Neural cell (in vitro differentiated cells): ENCODE data around the gene PHOX2A.

Experiments used
- EZH2 ChIP-seq: fragments of 200-600, 300-800 bp; shearing (Covaris generic), sonication (generic); IDR thresholded peaks from 2 replicates; pipeline ENCODE4 v1.6.1; 2014; ENCODE audit warnings: antibody characterized with exemption, low read length, borderline replicate concordance, mild to moderate bottlenecking; ENCODE audit not compliant: insufficient read depth, poor library complexity, severe bottlenecking
- POLR2AphosphoS5 ChIP-seq: IDR thresholded peaks from 2 replicates; pipeline ENCODE4 v1.6.1; 2012
- RAD21 ChIP-seq: fragments of 450-650 bp; conservative IDR thresholded peaks from 2 replicates; pipeline ENCODE4 v1.6.1; 2014; ENCODE audit warnings: antibody characterized with exemption, mild to moderate bottlenecking, moderate library complexity
- TF ChIP-seq, protein P1 (sequence below): fragments of 450-650 bp; IDR thresholded peaks from 2 replicates; pipeline ENCODE4 v1.5.1; 2014; ENCODE audit warnings: antibody characterized with exemption, mild to moderate bottlenecking, moderate library complexity; ENCODE audit not compliant: poor library complexity, severe bottlenecking

GRCh38 chr11:72233773-72234513 is 10.0 kb downstream of the PHOX2A start:
- TF ChIP-seq POLR2AphosphoS5 (no peak), RAD21 (no peak), EZH2 (no peak)
- TF ChIP-seq, protein P1, sequence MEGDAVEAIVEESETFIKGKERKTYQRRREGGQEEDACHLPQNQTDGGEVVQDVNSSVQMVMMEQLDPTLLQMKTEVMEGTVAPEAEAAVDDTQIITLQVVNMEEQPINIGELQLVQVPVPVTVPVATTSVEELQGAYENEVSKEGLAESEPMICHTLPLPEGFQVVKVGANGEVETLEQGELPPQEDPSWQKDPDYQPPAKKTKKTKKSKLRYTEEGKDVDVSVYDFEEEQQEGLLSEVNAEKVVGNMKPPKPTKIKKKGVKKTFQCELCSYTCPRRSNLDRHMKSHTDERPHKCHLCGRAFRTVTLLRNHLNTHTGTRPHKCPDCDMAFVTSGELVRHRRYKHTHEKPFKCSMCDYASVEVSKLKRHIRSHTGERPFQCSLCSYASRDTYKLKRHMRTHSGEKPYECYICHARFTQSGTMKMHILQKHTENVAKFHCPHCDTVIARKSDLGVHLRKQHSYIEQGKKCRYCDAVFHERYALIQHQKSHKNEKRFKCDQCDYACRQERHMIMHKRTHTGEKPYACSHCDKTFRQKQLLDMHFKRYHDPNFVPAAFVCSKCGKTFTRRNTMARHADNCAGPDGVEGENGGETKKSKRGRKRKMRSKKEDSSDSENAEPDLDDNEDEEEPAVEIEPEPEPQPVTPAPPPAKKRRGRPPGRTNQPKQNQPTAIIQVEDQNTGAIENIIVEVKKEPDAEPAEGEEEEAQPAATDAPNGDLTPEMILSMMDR: no peak
